Measurements from ENCODE around the gene GPC5. TPM values are rescaled to one million over a fixed set of nuclear protein-coding genes. Genes with fewer than 3 reads are reported as not detected.

GPC5 gene
- total and polyA plus RNA-seq, 2 donors (not counting 3 experiments of a cell fraction or from before 2014, with no cell fraction given): 0.59 to 0.97 TPM

- POLR2A ChIA-PET: no interaction called here
- DNase-seq (ENCODE audit: low read depth, low spot score) (no peak), FAIRE-seq (no peak)
- TF ChIP-seq POLR2AphosphoS5 (IDR thresholded peaks at IDR 0.05; ENCODE audit: insufficient read depth, low read depth, low read length) (no peak), POLR2A (IDR thresholded peaks at IDR 0.05; ENCODE audit: low read depth, low read length) (no peak), EZH2 (IDR thresholded peaks at IDR 0.05; ENCODE audit: borderline replicate concordance, low read depth, low read length, severe bottlenecking) (no peak)
- CTCF ChIA-PET: no interaction called here
- Histone ChIP-seq H3K27me3 (ENCODE audit: control insufficient read depth in 2 of 2, insufficient read depth in 2 of 2, low read length in 2 of 2) (no peaks in the 10 kb centered on the region), H3K4me1 (ENCODE audit: control insufficient read depth, extremely low read depth, insufficient read depth, low read length) (no peaks in the 10 kb centered on the region), H3K36me3 (ENCODE audit: control insufficient read depth in 2 of 2, extremely low read depth in 1 of 2, insufficient read depth in 2 of 2, low read length in 2 of 2) (no peaks in the 10 kb centered on the region), H4K20me1 (replicated peaks; ENCODE audit: control insufficient read depth, extremely low read depth, insufficient read depth, low read length) (no peaks in the 10 kb centered on the region), H3K9me1 (replicated peaks; ENCODE audit: control insufficient read depth, extremely low read depth, insufficient read depth, low read length) (no peaks in the 10 kb centered on the region), H3K79me2 (ENCODE audit: control insufficient read depth, insufficient read depth, low read length) (no peaks in the 10 kb centered on the region), H3K9me3 (replicated peaks; ENCODE audit: control insufficient read depth, insufficient read depth, low read length) (no peaks in the 10 kb centered on the region), H3K9ac (replicated peaks; ENCODE audit: extremely low read depth, insufficient read depth, low read length) (no peak overlapping the region), H3K27ac (ENCODE audit: insufficient read depth, low read depth, low read length) (no peak overlapping the region), H3K4me2 (ENCODE audit: insufficient read depth, low read length) (no peak overlapping the region), H3K4me3 (replicated peaks in 1 of 3; ENCODE audit: insufficient read depth in 1 of 3, low read depth in 1 of 3, low read length in 3 of 3) (no peak overlapping the region), H2AFZ (ENCODE audit: low read depth, low read length) (no peak overlapping the region)
- dilution Hi-C loops (cut with MboI; ENCODE audit: extremely low pct_ligation_motif_present, low sequenced_read_pairs): no loop called here
- BruUV-seq (replicated peaks): no TSS peak
- intact Hi-C loops (cut with micrococcal nuclease): no loop called here
Measured at GRCh38 chr13:91456837-91457236, 58.4 kb downstream of the GPC5 start.

- H3K9ac ChIP-seq (replicated peaks; ENCODE audit: extremely low read depth, insufficient read depth, low read length): no peak overlapping the region
- FAIRE-seq (no peak), DNase-seq (ENCODE audit: low read depth, low spot score) (no peak)
- no TSS peak for BruUV-seq (replicated peaks)
- no peaks in the 10 kb centered on the region for H3K9me3 ChIP-seq (replicated peaks; ENCODE audit: control insufficient read depth, insufficient read depth, low read length)
- H3K4me3 ChIP-seq (replicated peaks in 1 of 3; ENCODE audit: insufficient read depth in 1 of 3, low read depth in 1 of 3, low read length in 3 of 3): no peak overlapping the region
- no peaks in the 10 kb centered on the region for H3K27me3 ChIP-seq (ENCODE audit: control insufficient read depth in 2 of 2, insufficient read depth in 2 of 2, low read length in 2 of 2)
- no peaks in the 10 kb centered on the region for H3K9me1 ChIP-seq (replicated peaks; ENCODE audit: control insufficient read depth, extremely low read depth, insufficient read depth, low read length)
- dilution Hi-C loops (cut with MboI; ENCODE audit: extremely low pct_ligation_motif_present, low sequenced_read_pairs): no loop called here
- no peaks in the 10 kb centered on the region for H3K4me1 ChIP-seq (ENCODE audit: control insufficient read depth, extremely low read depth, insufficient read depth, low read length)
- H2AFZ ChIP-seq (ENCODE audit: low read depth, low read length): no peak overlapping the region
- H3K4me2 ChIP-seq (ENCODE audit: insufficient read depth, low read length): no peak overlapping the region
- ChIA-PET POLR2A (no interaction called here), CTCF (no interaction called here)
- intact Hi-C loops (cut with micrococcal nuclease): no loop called here
- TF ChIP-seq POLR2AphosphoS5 (IDR thresholded peaks at IDR 0.05; ENCODE audit: insufficient read depth, low read depth, low read length) (no peak), GATA2 (IDR thresholded peaks at IDR 0.05; ENCODE audit: insufficient read depth, insufficient read length, low read depth, low read length) (no peak), MYC (IDR thresholded peaks at IDR 0.05; ENCODE audit: low read depth, low read length) (no peak), MAX (IDR thresholded peaks at IDR 0.05; ENCODE audit: insufficient read depth, insufficient read length) (no peak), FOS (IDR thresholded peaks at IDR 0.05; ENCODE audit: borderline replicate concordance, insufficient read depth, low read length) (no peak)
- no peaks in the 10 kb centered on the region for H4K20me1 ChIP-seq (replicated peaks; ENCODE audit: control insufficient read depth, extremely low read depth, insufficient read depth, low read length)
- H3K36me3 ChIP-seq (ENCODE audit: control insufficient read depth in 2 of 2, extremely low read depth in 1 of 2, insufficient read depth in 2 of 2, low read length in 2 of 2): no peaks in the 10 kb centered on the region
- no peaks in the 10 kb centered on the region for H3K79me2 ChIP-seq (ENCODE audit: control insufficient read depth, insufficient read depth, low read length)
- H3K27ac ChIP-seq (ENCODE audit: insufficient read depth, low read depth, low read length): no peak overlapping the region
Measured at GRCh38 chr13:91459485-91459884, 61.1 kb downstream of the GPC5 start.

All from endothelial cell of umbilical vein (primary cell).